Measurements from ENCODE around the gene SLC5A10. TPM values are rescaled to one million over a fixed set of nuclear protein-coding genes. Genes with fewer than 3 reads are reported as not detected.

SLC5A10 gene
- total RNA-seq, 1 donor, result not detected

- no peak for DNase-seq (ENCODE audit: low read depth)
- no peak for TF ChIP-seq CTCF (IDR thresholded peaks at IDR 0.05; ENCODE audit: insufficient read depth, low read depth, low read length)
- no peak overlapping the region for H3K4me3 ChIP-seq (ENCODE audit: low read depth, low read length)
These were observed 61.3 kb downstream of the SLC5A10 start for GRCh38 chr17:19013226-19013625.

- no peak overlapping the region for H3K4me3 ChIP-seq (ENCODE audit: low read depth, low read length)
- DNase-seq (ENCODE audit: low read depth), result no peak
- TF ChIP-seq CTCF (IDR thresholded peaks at IDR 0.05; ENCODE audit: insufficient read depth, low read depth, low read length), result no peak
These were observed 62.1 kb downstream of the SLC5A10 start for GRCh38 chr17:19013806-19014627.

- no peak overlapping the region for H3K4me3 ChIP-seq (ENCODE audit: low read depth, low read length)
- TF ChIP-seq CTCF (IDR thresholded peaks at IDR 0.05; ENCODE audit: insufficient read depth, low read depth, low read length), result no peak
- DNase-seq (ENCODE audit: low read depth), result no peak
These were observed 62.8 kb downstream of the SLC5A10 start for GRCh38 chr17:19014628-19015215.

- no peak for DNase-seq (ENCODE audit: low read depth)
- no peak for TF ChIP-seq CTCF (IDR thresholded peaks at IDR 0.05; ENCODE audit: insufficient read depth, low read depth, low read length)
- H3K4me3 ChIP-seq (ENCODE audit: low read depth, low read length), result no peak overlapping the region
These were observed 63.5 kb downstream of the SLC5A10 start for GRCh38 chr17:19015428-19015827.

GRCh38 chr17:19016297-19016696, 64.3 kb downstream of the SLC5A10 start:
- TF ChIP-seq CTCF (IDR thresholded peaks at IDR 0.05; ENCODE audit: insufficient read depth, low read depth, low read length), result no peak
- DNase-seq (ENCODE audit: low read depth), result no peak

GRCh38 chr17:19016881-19017280, 64.9 kb downstream of the SLC5A10 start:
- TF ChIP-seq CTCF (IDR thresholded peaks at IDR 0.05; ENCODE audit: insufficient read depth, low read depth, low read length), result no peak
- H3K4me3 ChIP-seq (ENCODE audit: low read depth, low read length), result no peak overlapping the region
- no peak for DNase-seq (ENCODE audit: low read depth)

More at GRCh38 chr17:19016297-19016696, 64.3 kb downstream of the SLC5A10 start:
- no peak overlapping the region for H3K4me3 ChIP-seq (ENCODE audit: low read depth, low read length)

All from fibroblast of villous mesenchyme (primary cell).